HG03103 (cell line): ENCODE measurements around the gene KIAA1671.
"Not testable (repeated sequence)": the region's sequence is repeated elsewhere in the genome, so short reads cannot be mapped to it uniquely, and the experiment has no call there.

ENCODE experiments used
- ATAC-seq: cut with Tn5 transposase; IDR thresholded peaks from one replicate; pipeline ENCODE4 v1.9.1; 2021; ENCODE audit warnings: low read depth; ENCODE audit not compliant: unreplicated experiment

Gene KIAA1671

GRCh38 chr22:25183949-25184619, 231.6 kb downstream of the KIAA1671 start:
- ATAC-seq: no peak

GRCh38 chr22:25186140-25186539, 233.6 kb downstream of the KIAA1671 start:
- ATAC-seq: no peak

- ATAC-seq: no peak
Measured at GRCh38 chr22:25187469-25187868, 235.0 kb downstream of the KIAA1671 start.

GRCh38 chr22:25192406-25192805, 239.9 kb downstream of the KIAA1671 start:
- ATAC-seq: no peak

- ATAC-seq: no peak
Measured at GRCh38 chr22:25193130-25193529, 240.6 kb downstream of the KIAA1671 start.

- ATAC-seq: no peak
Measured at GRCh38 chr22:25193548-25193947, 241.0 kb downstream of the KIAA1671 start.

GRCh38 chr22:25196326-25196725, 243.8 kb downstream of the KIAA1671 start:
- no peak for ATAC-seq

GRCh38 chr22:25197340-25197739, 244.8 kb downstream of the KIAA1671 start:
- ATAC-seq: no peak

- ATAC-seq: no peak
Measured at GRCh38 chr22:25199731-25200520, 247.4 kb downstream of the KIAA1671 start, which contains the start of gene CRYBB3. CRYBB3 (plus strand) TSS chr22:25199858; CDS start chr22:25201397, 1,539 bp downstream.

GRCh38 chr22:25200967-25201366, 248.5 kb downstream of the KIAA1671 start:
- no peak for ATAC-seq

GRCh38 chr22:25201557-25202273, 249.2 kb downstream of the KIAA1671 start:
- no peak for ATAC-seq

GRCh38 chr22:25202290-25202921, 249.9 kb downstream of the KIAA1671 start:
- ATAC-seq: no peak

- ATAC-seq: no peak
Measured at GRCh38 chr22:25203082-25203481, 250.6 kb downstream of the KIAA1671 start.

- ATAC-seq: not testable (repeated sequence)
Measured at GRCh38 chr22:25204547-25204946, 252.0 kb downstream of the KIAA1671 start.

- no peak for ATAC-seq
Measured at GRCh38 chr22:25205847-25206246, 253.3 kb downstream of the KIAA1671 start.

GRCh38 chr22:25206998-25207397, 254.5 kb downstream of the KIAA1671 start:
- ATAC-seq: no peak

GRCh38 chr22:25207553-25208157, 255.1 kb downstream of the KIAA1671 start:
- no peak for ATAC-seq

- ATAC-seq: no peak
Measured at GRCh38 chr22:25208328-25208727, 255.8 kb downstream of the KIAA1671 start.

- ATAC-seq: no peak
Measured at GRCh38 chr22:25208743-25209505, 256.4 kb downstream of the KIAA1671 start.

GRCh38 chr22:25210793-25211192, 258.3 kb downstream of the KIAA1671 start:
- no peak for ATAC-seq
